Activated T-helper 17 cell treated with anti-CD3 and anti-CD28 coated beads, Interleukin-2, amount 50 U/mL, for 72 hours (primary cell): Measurements from ENCODE around the gene SLCO2A1. TPM values are rescaled to one million over a fixed set of nuclear protein-coding genes. Genes with fewer than 3 reads are reported as not detected.

Source experiments
- ATAC-seq: fragments of 150-1000 bp; cut with Tn5 transposase; replicated peaks from 2 replicates; pipeline ENCODE4 v1.10.0; 2021; ENCODE audit warnings: mild to moderate bottlenecking, moderate library complexity
- H3K27ac Mint-ChIP-seq: one replicate; pipeline ENCODE4 v1.8.0; 2022; ENCODE audit warnings: mixed read lengths
- H3K27me3 Mint-ChIP-seq: one replicate; pipeline ENCODE4 v1.8.0; 2022; ENCODE audit warnings: mixed read lengths
- H3K36me3 Mint-ChIP-seq: one replicate; pipeline ENCODE4 v1.8.0; 2022; ENCODE audit warnings: low read depth, mild to moderate bottlenecking, mixed read lengths
- H3K4me1 Mint-ChIP-seq: one replicate; pipeline ENCODE4 v1.8.0; 2022; ENCODE audit warnings: mixed read lengths
- H3K4me3 Mint-ChIP-seq: one replicate; pipeline ENCODE4 v1.8.0; 2022; ENCODE audit warnings: mild to moderate bottlenecking, mixed read lengths
- H3K9me3 Mint-ChIP-seq: one replicate; pipeline ENCODE4 v1.8.0; 2022; ENCODE audit warnings: mixed read lengths
- total RNA-seq, 2 donors: library from RNA; stranded (reverse); gene quantifications; one replicate each; pipeline ENCODE4 v1.2.3, GENCODE V29; 2022

Gene SLCO2A1
- total RNA-seq, 2 donors from 2014 or later, result not detected

- ATAC-seq, result no peak
- Mint-ChIP-seq H3K36me3 (no peaks in the 10 kb centered on the region), H3K4me1 (no peaks in the 10 kb centered on the region), H3K4me3 (no peak overlapping the region), H3K9me3 (no peaks in the 10 kb centered on the region), H3K27me3 (peaks cover 4% of the 10 kb centered on the region), H3K27ac (no peak overlapping the region)
These were observed 37.2 kb upstream of the SLCO2A1 start for GRCh38 chr3:134066651-134067530.

- Mint-ChIP-seq H3K9me3 (no peaks in the 10 kb centered on the region), H3K4me3 (no peak overlapping the region), H3K27ac (no peak overlapping the region), H3K27me3 (peaks cover 7% of the 10 kb centered on the region), H3K36me3 (no peaks in the 10 kb centered on the region), H3K4me1 (no peaks in the 10 kb centered on the region)
- ATAC-seq, result peak; percentile 3
These were observed 36.4 kb upstream of the SLCO2A1 start for GRCh38 chr3:134066158-134066541.

- no peak overlapping the region for H3K27ac Mint-ChIP-seq
- H3K27me3 Mint-ChIP-seq, result peaks cover 7% of the 10 kb centered on the region
- ATAC-seq, result no peak
- H3K4me3 Mint-ChIP-seq, result no peak overlapping the region
- H3K36me3 Mint-ChIP-seq, result no peaks in the 10 kb centered on the region
- no peaks in the 10 kb centered on the region for H3K9me3 Mint-ChIP-seq
- H3K4me1 Mint-ChIP-seq, result no peaks in the 10 kb centered on the region
These were observed 35.8 kb upstream of the SLCO2A1 start for GRCh38 chr3:134065252-134066157.

GRCh38 chr3:134064081-134064480 is 34.4 kb upstream of the SLCO2A1 start:
- Mint-ChIP-seq H3K27ac (no peak overlapping the region), H3K9me3 (no peaks in the 10 kb centered on the region), H3K4me1 (no peaks in the 10 kb centered on the region), H3K36me3 (no peaks in the 10 kb centered on the region), H3K4me3 (no peak overlapping the region), H3K27me3 (peaks cover 7% of the 10 kb centered on the region)
- ATAC-seq, result no peak

- H3K4me3 Mint-ChIP-seq, result no peak overlapping the region
- no peak overlapping the region for H3K27ac Mint-ChIP-seq
- ATAC-seq, result no peak
- H3K27me3 Mint-ChIP-seq, result peaks cover 16% of the 10 kb centered on the region
- no peaks in the 10 kb centered on the region for H3K36me3 Mint-ChIP-seq
- no peaks in the 10 kb centered on the region for H3K9me3 Mint-ChIP-seq
- no peaks in the 10 kb centered on the region for H3K4me1 Mint-ChIP-seq
These were observed 31.7 kb upstream of the SLCO2A1 start for GRCh38 chr3:134061401-134061800.

GRCh38 chr3:134060561-134061385 is 31.0 kb upstream of the SLCO2A1 start:
- Mint-ChIP-seq H3K36me3 (no peaks in the 10 kb centered on the region), H3K4me3 (no peak overlapping the region), H3K27ac (no peak overlapping the region), H3K4me1 (no peaks in the 10 kb centered on the region), H3K27me3 (peaks cover 13% of the 10 kb centered on the region), H3K9me3 (no peaks in the 10 kb centered on the region)
- no peak for ATAC-seq

- peaks cover 13% of the 10 kb centered on the region for H3K27me3 Mint-ChIP-seq
- no peaks in the 10 kb centered on the region for H3K9me3 Mint-ChIP-seq
- ATAC-seq, result no peak
- peaks cover 2% of the 10 kb centered on the region for H3K4me1 Mint-ChIP-seq
- no peaks in the 10 kb centered on the region for H3K36me3 Mint-ChIP-seq
- H3K27ac Mint-ChIP-seq, result no peak overlapping the region
- no peak overlapping the region for H3K4me3 Mint-ChIP-seq
These were observed 30.2 kb upstream of the SLCO2A1 start for GRCh38 chr3:134059671-134060560.

- H3K4me1 Mint-ChIP-seq, result peaks cover 4% of the 10 kb centered on the region
- no peaks in the 10 kb centered on the region for H3K9me3 Mint-ChIP-seq
- no peak overlapping the region for H3K27ac Mint-ChIP-seq
- H3K36me3 Mint-ChIP-seq, result no peaks in the 10 kb centered on the region
- no peak for ATAC-seq
- H3K4me3 Mint-ChIP-seq, result no peak overlapping the region
- peaks cover 13% of the 10 kb centered on the region for H3K27me3 Mint-ChIP-seq
These were observed 29.4 kb upstream of the SLCO2A1 start for GRCh38 chr3:134059035-134059601.

GRCh38 chr3:134057654-134058110 is 28.0 kb upstream of the SLCO2A1 start:
- no peak for ATAC-seq
- Mint-ChIP-seq H3K9me3 (no peaks in the 10 kb centered on the region), H3K4me1 (peaks cover 4% of the 10 kb centered on the region), H3K36me3 (no peaks in the 10 kb centered on the region), H3K27ac (no peak overlapping the region), H3K27me3 (peaks cover 13% of the 10 kb centered on the region), H3K4me3 (no peak overlapping the region)

GRCh38 chr3:134057006-134057653 is 27.4 kb upstream of the SLCO2A1 start:
- Mint-ChIP-seq H3K4me3 (no peak overlapping the region), H3K4me1 (peaks cover 4% of the 10 kb centered on the region), H3K27me3 (peaks cover 13% of the 10 kb centered on the region), H3K9me3 (no peaks in the 10 kb centered on the region), H3K36me3 (no peaks in the 10 kb centered on the region), H3K27ac (no peak overlapping the region)
- no peak for ATAC-seq

- no peak for ATAC-seq
- H3K9me3 Mint-ChIP-seq, result no peaks in the 10 kb centered on the region
- H3K36me3 Mint-ChIP-seq, result no peaks in the 10 kb centered on the region
- peaks cover 9% of the 10 kb centered on the region for H3K27me3 Mint-ChIP-seq
- no peak overlapping the region for H3K4me3 Mint-ChIP-seq
- H3K27ac Mint-ChIP-seq, result no peak overlapping the region
- H3K4me1 Mint-ChIP-seq, result peaks cover 4% of the 10 kb centered on the region
These were observed 26.8 kb upstream of the SLCO2A1 start for GRCh38 chr3:134056464-134056891.

- Mint-ChIP-seq H3K36me3 (no peaks in the 10 kb centered on the region), H3K4me3 (no peak overlapping the region), H3K4me1 (peaks cover 4% of the 10 kb centered on the region), H3K27me3 (peaks cover 9% of the 10 kb centered on the region), H3K9me3 (no peaks in the 10 kb centered on the region), H3K27ac (no peak overlapping the region)
- ATAC-seq, result no peak
These were observed 25.9 kb upstream of the SLCO2A1 start for GRCh38 chr3:134055661-134056060.

- no peaks in the 10 kb centered on the region for H3K36me3 Mint-ChIP-seq
- H3K27ac Mint-ChIP-seq, result no peak overlapping the region
- H3K4me3 Mint-ChIP-seq, result no peak overlapping the region
- H3K4me1 Mint-ChIP-seq, result peaks cover 4% of the 10 kb centered on the region
- no peaks in the 10 kb centered on the region for H3K9me3 Mint-ChIP-seq
- peaks cover 9% of the 10 kb centered on the region for H3K27me3 Mint-ChIP-seq
- no peak for ATAC-seq
These were observed 25.2 kb upstream of the SLCO2A1 start for GRCh38 chr3:134054881-134055280.
